22Rv1 (cell line): ENCODE measurements around the gene NRP1.

ENCODE experiments used
- H3K27ac ChIP-seq: fragments of 450-650 bp; 2 replicates; pipeline ENCODE4 v1.5.1; 2017
- ZFX ChIP-seq: fragments of 450-650 bp; IDR thresholded peaks from 2 replicates; pipeline ENCODE4 v1.6.1; 2017; ENCODE audit warnings: antibody characterized with exemption, borderline replicate concordance
- TF ChIP-seq, protein P1 (sequence below): fragments of 450-650 bp; IDR thresholded peaks from 2 replicates; pipeline ENCODE4 v1.5.1; 2017; ENCODE audit warnings: mild to moderate bottlenecking

The NRP1 gene

DNA sequence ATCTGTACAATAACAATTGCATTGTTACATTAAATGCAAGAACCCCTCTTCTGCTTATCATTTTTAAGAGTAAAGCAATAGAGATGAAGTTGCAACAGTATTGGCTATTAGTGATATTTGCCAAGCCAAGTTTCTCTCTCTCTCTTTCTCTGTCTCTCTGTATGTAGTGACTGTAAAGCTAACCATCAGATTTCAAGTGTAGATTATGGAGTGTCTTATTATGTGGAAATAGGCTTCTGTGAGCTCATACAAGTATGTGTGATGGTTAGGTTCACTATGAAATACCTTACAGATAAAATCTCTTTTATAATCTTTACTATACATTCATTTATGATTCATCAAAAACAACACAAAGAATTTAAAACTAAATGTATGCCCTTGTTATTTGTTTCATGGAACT is 28.6 kb upstream of the NRP1 start:
- TF ChIP-seq, protein P1, sequence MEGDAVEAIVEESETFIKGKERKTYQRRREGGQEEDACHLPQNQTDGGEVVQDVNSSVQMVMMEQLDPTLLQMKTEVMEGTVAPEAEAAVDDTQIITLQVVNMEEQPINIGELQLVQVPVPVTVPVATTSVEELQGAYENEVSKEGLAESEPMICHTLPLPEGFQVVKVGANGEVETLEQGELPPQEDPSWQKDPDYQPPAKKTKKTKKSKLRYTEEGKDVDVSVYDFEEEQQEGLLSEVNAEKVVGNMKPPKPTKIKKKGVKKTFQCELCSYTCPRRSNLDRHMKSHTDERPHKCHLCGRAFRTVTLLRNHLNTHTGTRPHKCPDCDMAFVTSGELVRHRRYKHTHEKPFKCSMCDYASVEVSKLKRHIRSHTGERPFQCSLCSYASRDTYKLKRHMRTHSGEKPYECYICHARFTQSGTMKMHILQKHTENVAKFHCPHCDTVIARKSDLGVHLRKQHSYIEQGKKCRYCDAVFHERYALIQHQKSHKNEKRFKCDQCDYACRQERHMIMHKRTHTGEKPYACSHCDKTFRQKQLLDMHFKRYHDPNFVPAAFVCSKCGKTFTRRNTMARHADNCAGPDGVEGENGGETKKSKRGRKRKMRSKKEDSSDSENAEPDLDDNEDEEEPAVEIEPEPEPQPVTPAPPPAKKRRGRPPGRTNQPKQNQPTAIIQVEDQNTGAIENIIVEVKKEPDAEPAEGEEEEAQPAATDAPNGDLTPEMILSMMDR, result no peak
- TF ChIP-seq ZFX, result no peak
- H3K27ac ChIP-seq, result no peak overlapping the region

DNA sequence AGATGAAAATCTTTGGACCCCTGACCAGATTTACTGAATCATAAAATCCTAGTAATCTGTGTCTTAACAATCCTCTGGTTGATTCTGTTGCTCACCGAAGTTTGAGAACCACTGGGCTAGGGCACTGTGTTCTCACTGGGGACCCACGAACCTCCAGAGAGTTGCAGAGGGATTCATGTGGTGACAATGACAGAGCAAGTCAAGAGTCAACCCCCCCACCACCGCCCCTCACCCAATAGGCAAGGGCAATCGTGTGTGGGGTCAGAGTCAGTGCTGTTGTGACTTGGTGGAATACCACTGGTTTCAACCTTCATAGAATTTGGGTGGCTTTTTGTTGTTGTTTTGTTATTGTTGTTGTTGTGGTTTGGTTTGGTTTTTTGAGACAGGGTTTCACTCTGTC is 23.5 kb upstream of the NRP1 start:
- no peak overlapping the region for H3K27ac ChIP-seq
- TF ChIP-seq, protein P1, result no peak
- no peak for TF ChIP-seq ZFX

DNA sequence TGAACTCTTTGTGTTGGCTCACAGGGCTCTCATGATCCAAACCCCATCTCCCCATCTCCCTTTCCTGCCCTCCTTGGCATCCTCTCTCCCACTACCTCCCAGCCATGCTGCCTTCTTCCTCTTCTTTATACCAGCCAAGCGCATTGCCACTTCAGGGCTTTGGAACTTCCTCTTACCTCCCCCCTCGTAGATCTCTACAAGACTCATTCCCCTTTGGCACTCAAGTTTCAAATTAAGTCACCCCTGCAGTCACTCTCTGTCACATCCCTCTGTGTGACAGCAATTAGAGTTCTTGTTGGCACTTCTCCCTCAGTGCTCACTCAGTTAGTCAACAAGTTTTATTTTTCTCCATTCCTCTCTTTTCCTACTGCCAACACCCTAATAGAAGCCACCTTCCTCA is 20.8 kb upstream of the NRP1 start:
- no peak for TF ChIP-seq ZFX
- TF ChIP-seq, protein P1, result no peak
- no peak overlapping the region for H3K27ac ChIP-seq

DNA sequence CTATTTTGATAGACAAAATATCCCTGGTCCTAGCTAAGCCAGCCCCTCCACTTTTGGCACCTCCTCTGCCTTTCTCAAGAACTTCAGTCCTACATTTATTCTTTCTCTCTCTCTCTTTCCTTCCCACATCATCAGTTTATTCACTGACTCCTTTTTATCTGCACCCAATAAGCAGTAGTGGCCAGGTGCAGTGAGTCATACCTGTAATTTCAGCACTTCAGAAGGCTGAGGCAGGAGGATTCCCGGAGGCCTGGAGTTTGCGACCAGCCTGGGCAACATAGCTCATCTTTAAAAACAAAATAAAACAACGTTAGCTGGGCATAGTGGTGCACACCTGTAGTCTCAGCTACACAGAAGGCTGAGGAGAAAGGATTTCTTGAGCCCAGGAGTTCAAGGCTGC is 19.4 kb upstream of the NRP1 start:
- no peak for TF ChIP-seq ZFX
- TF ChIP-seq, protein P1, result no peak
- no peak overlapping the region for H3K27ac ChIP-seq

DNA sequence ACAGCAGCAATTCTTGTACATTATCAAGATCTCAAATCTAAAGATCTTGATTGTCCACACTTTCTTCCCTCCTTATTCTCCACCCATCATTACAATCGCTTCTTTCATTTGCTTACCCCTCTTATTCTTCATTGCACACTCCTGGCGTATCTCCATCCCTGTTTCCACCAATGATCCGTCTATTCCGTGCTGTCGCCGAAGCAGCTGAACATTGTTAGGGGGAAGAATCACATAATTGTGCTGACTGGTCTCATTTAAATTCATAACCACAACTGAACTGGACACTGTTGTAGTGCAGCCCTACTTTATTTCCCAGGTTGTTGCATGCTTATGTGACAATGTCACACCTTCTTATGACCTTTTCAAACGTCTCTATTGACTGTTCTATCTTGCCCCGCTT is 18.9 kb upstream of the NRP1 start:
- TF ChIP-seq, protein P1, result no peak
- no peak for TF ChIP-seq ZFX
- no peak overlapping the region for H3K27ac ChIP-seq

DNA sequence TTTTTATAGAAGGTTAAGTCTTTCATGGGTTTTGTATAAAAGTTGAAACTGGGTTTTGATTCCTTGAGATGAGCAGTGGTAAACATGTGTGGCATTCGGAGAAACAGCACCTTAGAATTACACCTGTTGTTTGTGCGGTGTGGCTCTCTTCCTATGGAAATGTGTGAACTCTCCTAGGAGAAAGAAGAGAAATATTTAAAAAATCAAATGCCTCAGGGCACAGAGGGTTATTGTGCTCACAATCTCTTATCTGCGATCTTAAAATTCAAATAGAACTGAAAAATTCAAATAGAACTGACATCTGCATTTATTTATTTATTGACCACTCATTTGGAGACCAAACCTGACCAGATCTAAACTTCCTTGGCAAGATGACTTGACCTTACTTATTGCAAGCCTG is 18.1 kb upstream of the NRP1 start:
- H3K27ac ChIP-seq, result no peak overlapping the region
- TF ChIP-seq, protein P1, result no peak
- no peak for TF ChIP-seq ZFX

DNA sequence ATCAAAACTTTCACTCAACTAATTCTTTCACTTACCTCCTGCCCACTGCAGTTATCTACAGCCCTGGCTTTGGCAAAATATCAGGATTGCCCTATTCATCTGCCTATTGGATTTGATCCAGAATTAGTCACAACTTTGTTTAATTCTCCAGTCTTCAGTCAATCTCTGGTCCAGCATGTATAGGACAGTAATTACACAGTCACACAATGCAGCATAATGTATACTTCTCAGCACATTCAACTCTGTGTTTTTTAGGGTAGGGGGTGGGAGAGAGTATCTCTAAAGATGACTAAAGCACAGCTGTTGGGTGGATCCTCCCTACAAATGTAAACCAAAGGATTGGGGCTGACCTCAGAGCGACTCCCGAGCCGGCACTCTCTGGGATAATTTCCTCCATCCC is 17.7 kb upstream of the NRP1 start:
- H3K27ac ChIP-seq, result no peak overlapping the region
- TF ChIP-seq ZFX, result no peak

DNA sequence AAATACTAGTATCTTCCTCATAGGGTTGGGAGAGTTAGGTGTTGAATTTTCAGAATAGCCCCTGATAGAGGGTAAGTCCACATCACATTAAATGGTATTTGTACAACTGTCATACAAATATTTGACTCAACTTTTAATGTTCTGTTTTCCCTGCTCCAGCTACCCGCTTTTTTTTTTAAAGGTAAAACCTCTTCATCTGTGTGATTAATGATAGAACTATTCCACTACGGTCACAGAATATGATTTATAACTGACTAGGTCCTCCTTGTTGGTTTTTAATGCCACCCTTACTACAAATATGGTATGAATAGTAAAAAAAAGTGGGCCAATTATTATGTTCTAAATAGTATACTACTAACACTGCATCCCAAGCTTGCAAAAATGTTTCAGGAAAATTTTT is 15.6 kb upstream of the NRP1 start:
- no peak for TF ChIP-seq ZFX
- TF ChIP-seq, protein P1, result no peak
- H3K27ac ChIP-seq, result no peak overlapping the region
